HG03103 (cell line): ENCODE measurements around the gene IAPP.
"Not testable (repeated sequence)": the region's sequence is repeated elsewhere in the genome, so short reads cannot be mapped to it uniquely, and the experiment has no call there.

ENCODE experiments used
- ATAC-seq: cut with Tn5 transposase; IDR thresholded peaks from one replicate; pipeline ENCODE4 v1.9.1; 2021; ENCODE audit warnings: low read depth; ENCODE audit not compliant: unreplicated experiment

Gene IAPP

DNA sequence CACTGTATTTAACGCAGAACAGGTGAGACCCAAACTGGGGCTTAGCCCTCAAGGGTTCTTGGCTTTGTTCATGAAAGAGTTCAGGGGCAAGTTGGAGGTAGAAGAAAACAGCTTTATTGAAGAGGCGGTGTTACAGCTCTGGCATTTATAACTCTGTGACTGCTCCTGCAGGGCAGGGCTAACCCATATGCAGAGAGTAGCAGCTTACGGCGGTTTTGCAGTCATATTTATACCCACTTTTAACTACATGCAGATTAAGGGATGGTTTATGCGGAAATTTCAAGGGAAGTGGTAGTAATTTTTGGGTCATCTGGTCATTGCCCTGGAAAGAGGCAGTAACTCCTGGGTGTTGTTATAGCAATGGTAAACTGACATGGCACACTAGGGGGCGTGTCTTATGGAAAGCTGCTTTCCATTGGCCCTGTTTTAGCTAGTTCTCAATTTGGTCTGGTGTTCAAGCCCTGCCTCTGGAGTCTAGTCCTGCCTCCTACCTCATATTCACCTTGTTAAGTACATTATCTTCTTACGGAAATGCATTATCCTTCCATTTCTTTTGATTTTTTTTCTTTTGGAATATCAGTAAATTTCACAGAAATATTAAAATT, 1.8 kb upstream of the IAPP start:
- no peak for ATAC-seq

DNA sequence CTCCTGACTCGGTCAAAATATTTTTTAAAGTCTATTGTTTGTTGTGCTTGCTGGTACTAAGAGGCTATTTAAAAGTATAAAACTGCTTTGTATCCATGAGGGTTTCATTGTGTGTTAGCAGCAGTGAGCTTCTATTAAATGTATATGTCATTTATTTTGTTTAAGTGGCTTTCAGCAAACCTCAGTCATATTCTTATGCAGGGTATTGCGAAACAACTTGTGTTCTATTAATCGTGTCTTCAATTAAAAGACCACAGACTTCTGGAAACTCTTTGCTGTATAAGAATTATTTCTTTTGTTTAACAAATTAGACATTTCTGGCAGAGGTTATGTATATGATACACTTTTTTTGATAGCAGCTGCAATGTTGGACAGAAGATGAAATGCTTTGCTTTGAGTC, 6.5 kb downstream of the IAPP start:
- ATAC-seq = no peak

- ATAC-seq = not testable (repeated sequence)
These were observed 8.6 kb downstream of the IAPP start for GRCh38 chr12:21381320-21381719.

DNA sequence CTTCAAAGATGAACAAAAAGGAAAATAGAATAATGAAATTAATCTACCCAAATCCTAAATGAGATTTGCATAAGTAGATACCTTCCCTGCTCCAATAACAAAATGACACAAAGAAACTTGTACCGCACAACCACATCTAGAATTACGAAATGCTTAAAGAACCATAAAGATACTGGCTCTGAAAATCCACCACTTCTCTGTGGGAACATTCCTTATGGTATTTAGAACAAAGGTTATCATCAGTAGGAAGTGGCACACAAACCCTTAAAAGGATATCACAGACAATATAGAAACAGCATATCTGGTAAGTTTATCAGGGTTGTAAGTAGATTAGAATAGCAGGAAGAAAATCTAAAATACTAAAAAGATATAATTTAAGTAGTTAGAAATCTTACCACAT, 11.6 kb downstream of the IAPP start:
- ATAC-seq = no peak

DNA sequence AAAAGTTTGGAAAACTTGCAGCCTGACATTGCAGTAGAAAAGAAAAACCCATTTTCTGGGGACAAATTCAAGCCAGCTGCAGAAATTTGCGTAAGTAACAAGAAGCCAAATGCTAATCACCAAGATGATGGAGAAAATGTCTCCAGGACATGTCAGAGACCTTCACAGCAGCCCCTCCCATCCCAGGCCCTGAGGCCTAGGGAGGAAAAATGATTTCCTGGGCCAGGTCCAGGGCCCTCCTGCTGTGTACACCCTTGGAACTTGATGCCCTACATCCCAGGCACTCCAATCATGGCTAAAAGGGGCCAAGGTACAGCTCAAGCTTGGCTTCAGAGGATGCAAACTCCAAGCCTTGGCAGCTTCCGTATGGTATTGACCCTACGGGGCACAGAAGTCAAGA, 14.5 kb downstream of the IAPP start:
- no peak for ATAC-seq

DNA sequence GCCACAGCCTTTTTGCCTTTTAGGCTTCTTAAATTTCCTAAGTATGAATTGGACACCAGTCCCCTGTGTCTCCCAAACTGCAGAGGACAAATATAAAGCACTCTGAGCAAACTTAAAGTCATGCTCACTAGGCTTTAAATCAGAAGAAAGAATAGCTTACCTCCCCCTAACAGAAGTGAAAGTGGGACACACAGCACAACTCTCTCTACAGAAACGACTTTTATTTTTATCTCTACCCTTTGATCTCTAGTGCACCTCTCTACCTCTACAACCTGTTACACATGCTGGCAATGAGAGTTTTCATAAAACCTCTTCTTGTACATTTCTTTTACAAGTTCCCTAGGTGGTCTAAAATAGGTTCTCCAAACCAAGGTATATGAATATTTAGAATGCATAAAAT, 19.7 kb downstream of the IAPP start:
- ATAC-seq = no peak

DNA sequence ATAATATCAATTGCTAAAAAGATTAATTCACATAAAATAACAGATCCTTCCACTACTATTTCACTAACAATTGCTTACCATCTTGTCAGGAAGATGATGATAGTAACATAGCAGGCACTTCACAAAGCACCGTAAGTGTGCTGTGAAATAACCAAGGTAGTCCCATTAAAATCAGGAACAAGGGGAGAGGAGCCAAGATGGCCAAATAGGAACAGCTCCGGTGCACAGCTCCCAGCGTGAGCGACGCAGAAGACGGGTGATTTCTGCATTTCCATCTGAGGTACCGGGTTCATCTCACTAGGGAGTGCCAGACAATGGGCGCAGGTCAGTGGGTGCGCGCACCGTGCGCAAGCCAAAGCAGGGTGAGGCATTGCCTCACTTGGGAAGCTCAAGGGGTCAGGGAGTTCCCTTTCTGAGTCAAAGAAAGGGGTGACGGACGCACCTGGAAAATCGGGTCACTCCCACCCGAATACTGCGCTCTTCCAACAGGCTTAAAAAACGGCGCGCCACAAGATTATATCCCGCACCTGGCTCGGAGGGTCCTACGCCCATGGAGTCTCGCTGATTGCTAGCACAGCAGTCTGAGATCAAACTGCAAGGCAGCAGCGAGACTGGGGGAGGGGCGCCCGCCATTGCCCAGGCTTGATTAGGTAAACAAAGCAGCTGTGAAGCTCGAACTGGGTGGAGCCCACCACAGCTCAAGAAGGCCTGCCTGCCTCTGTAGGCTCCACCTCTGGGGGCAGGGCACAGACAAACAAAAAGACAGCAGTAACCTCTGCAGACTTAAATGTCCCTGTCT, 22.3 kb downstream of the IAPP start:
- ATAC-seq = not testable (repeated sequence)

DNA sequence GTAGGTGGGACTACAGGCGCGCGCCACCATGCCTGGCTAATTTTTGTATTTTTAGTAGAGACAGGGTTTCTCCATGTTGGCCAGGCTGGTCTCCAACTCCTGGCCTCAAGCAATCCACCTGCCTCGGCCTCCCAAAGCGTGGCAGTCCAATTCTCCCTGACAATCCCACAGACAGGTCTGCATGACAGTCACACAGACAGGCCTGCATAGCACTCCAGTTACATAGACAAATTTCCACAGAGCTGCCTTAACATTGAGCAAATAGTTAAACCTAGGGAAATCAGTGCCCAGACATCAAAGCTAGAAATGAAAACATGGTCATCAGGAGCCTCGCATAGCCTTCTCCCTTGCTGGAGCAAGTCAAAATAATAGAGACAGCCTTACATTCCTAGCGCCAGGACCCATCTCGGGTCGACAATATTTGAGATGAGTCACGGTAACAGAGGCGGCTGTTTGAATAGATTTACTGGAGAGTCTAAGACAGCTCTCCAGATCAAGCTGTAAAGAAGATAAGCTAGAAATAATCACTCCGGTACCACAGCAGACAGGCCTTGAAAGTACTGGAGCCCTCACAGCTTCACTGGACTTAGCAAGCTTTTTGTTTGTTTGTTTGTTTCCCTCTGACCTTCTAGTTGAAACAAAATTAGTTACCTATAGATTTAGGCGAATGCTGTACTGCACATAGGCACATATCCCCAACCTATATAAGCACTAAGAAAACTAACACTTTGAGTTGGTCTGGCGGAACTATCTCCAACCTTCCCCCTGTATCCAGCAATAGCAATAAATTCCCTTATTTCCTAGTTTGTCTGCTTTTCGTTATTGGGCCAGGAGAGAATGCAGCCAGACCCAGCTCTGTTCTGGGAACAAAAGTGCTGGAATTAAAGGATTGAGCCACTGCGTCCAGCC, 40.9 kb downstream of the IAPP start:
- ATAC-seq = no peak

DNA sequence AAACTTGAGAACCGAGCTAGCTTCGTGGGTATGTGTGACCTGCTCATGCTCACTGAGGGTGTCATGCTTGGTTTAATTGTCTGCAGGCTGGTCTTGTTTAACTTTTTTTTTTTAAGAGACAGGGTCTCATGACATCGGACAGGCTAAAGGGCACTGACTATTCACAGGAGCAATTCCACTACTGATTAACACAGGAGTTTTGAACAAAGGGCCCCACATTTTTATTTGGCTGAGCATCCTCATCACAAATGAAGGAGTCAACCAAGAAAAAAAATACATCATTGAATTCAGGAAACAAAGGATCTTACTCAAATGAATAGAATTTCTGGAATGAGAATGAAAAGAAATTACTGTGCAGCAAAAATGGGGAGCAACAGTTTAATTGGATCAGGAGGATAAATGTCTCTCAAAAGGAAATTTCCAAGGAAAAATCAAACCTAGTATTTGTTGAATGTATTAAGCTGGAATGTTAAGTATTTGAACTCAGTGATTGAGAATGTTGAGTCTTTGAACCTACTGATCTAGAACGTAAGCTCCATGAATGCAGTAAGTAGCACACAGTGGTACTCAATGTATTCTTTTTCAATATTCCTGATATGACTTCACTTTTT, 43.9 kb downstream of the IAPP start:
- no peak for ATAC-seq

GRCh38 chr12:21418398-21418797, 45.7 kb downstream of the IAPP start:
- not testable (repeated sequence) for ATAC-seq

- not testable (repeated sequence) for ATAC-seq
These were observed 46.5 kb downstream of the IAPP start for GRCh38 chr12:21419009-21419699.

DNA sequence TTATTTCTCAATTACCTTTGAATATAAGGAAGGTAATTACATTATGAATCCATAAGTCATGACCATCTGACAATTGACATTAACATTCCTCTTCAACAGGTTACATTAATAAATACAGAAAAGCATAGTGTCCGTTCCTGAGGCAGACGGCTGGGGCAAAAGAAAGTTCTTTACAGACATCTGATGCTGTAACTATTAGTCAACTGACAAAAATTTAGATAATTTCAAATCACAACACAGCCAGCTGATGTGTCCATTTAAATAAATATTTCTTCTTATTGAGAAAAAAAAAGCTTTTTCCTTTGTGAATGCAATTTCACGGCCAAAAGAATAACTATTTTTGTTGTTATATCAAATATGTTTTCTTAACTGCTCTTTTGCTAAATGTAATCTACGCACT, 55.5 kb downstream of the IAPP start:
- ATAC-seq = no peak
